Effector memory CD4-positive, alpha-beta T cell (primary cell): ENCODE measurements around the gene TUBB2B.
"Not testable (repeated sequence)": the region's sequence is repeated elsewhere in the genome, so short reads cannot be mapped to it uniquely, and the experiment has no call there.

Source experiments
- DNase-seq, 3 donors: peaks; one replicate each; pipeline ENCODE4 v3.0.0-alpha.2; 2020
- H3K27ac ChIP-seq: 2 replicates; pipeline ENCODE4 v1.7.0; 2013; ENCODE audit warnings: mild to moderate bottlenecking, low read length, moderate library complexity; ENCODE audit not compliant: insufficient read depth, poor library complexity, severe bottlenecking
- H3K27me3 ChIP-seq: replicated peaks from 2 replicates; pipeline ENCODE4 v1.7.0; 2013; ENCODE audit warnings: mild to moderate bottlenecking, low read length; ENCODE audit not compliant: insufficient read depth, control insufficient read depth, poor library complexity, severe bottlenecking
- H3K36me3 ChIP-seq: 2 replicates; pipeline ENCODE4 v1.7.0; 2013; ENCODE audit warnings: mild to moderate bottlenecking, low read length, moderate library complexity; ENCODE audit not compliant: control insufficient read depth, insufficient read depth
- H3K4me1 ChIP-seq: 2 replicates; pipeline ENCODE4 v1.7.0; 2013; ENCODE audit warnings: low read length, mild to moderate bottlenecking; ENCODE audit not compliant: control insufficient read depth, insufficient read depth, poor library complexity, severe bottlenecking
- H3K4me3 ChIP-seq: 2 replicates; pipeline ENCODE4 v1.7.0; 2013; ENCODE audit warnings: low read length, low read depth, mild to moderate bottlenecking; ENCODE audit not compliant: insufficient read depth, poor library complexity, severe bottlenecking
- H3K9me3 ChIP-seq: 2 replicates; pipeline ENCODE4 v1.7.0; 2013; ENCODE audit warnings: mild to moderate bottlenecking, low read length, moderate library complexity; ENCODE audit not compliant: control insufficient read depth

The TUBB2B gene

GRCh38 chr6:3202999-3203696 lies 24.3 kb downstream of the TUBB2B start:
- H3K27me3 ChIP-seq, result no peaks in the 10 kb centered on the region
- no peaks in the 10 kb centered on the region for H3K9me3 ChIP-seq
- H3K36me3 ChIP-seq, result no peaks in the 10 kb centered on the region
- no peaks in the 10 kb centered on the region for H3K4me1 ChIP-seq
- no peak overlapping the region for H3K4me3 ChIP-seq
- no peak overlapping the region for H3K27ac ChIP-seq
- no peak for DNase-seq

- Histone ChIP-seq H3K27ac (no peak overlapping the region), H3K9me3 (no peaks in the 10 kb centered on the region), H3K36me3 (no peaks in the 10 kb centered on the region), H3K4me1 (no peaks in the 10 kb centered on the region), H3K27me3 (no peaks in the 10 kb centered on the region), H3K4me3 (no peak overlapping the region)
- DNase-seq, result no peak
Observed at GRCh38 chr6:3201388-3201787, 26.1 kb downstream of the TUBB2B start.

DNA sequence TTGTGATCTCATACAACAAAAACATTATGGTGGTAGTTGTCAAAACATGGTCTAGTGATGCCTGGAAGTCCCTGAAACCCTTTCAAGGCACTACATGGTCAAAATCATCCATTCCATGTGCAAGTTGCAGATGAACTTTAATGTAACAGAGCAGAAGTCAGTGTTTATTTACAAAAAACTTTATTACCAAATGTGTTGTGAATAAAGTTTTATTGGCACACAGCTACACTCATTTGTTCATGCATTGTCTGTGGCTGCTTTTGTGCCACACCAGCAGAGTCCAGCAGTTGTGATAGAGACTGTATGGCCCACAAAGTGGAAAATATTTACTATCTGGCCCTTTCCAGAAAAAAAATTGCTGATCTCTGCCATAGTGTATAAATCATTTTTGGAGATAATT lies 26.8 kb downstream of the TUBB2B start:
- Histone ChIP-seq H3K36me3 (no peaks in the 10 kb centered on the region), H3K27me3 (no peaks in the 10 kb centered on the region), H3K4me3 (no peak overlapping the region), H3K4me1 (no peaks in the 10 kb centered on the region), H3K27ac (no peak overlapping the region), H3K9me3 (no peaks in the 10 kb centered on the region)
- no peak for DNase-seq

GRCh38 chr6:3199382-3199781 lies 28.1 kb downstream of the TUBB2B start:
- no peak overlapping the region for H3K4me3 ChIP-seq
- H3K9me3 ChIP-seq, result no peaks in the 10 kb centered on the region
- no peak overlapping the region for H3K27ac ChIP-seq
- DNase-seq, result no peak
- no peaks in the 10 kb centered on the region for H3K36me3 ChIP-seq
- no peaks in the 10 kb centered on the region for H3K27me3 ChIP-seq
- H3K4me1 ChIP-seq, result no peaks in the 10 kb centered on the region

GRCh38 chr6:3197734-3198133 lies 29.7 kb downstream of the TUBB2B start:
- not testable (repeated sequence) for DNase-seq, H3K9me3 ChIP-seq, H3K27ac ChIP-seq, H3K4me1 ChIP-seq, H3K36me3 ChIP-seq, H3K4me3 ChIP-seq, H3K27me3 ChIP-seq

GRCh38 chr6:3196770-3197169 lies 30.7 kb downstream of the TUBB2B start:
- Histone ChIP-seq H3K9me3 (no peaks in the 10 kb centered on the region), H3K4me3 (no peak overlapping the region), H3K27ac (no peak overlapping the region), H3K27me3 (no peaks in the 10 kb centered on the region), H3K36me3 (no peaks in the 10 kb centered on the region), H3K4me1 (no peaks in the 10 kb centered on the region)
- DNase-seq, result no peak

- Histone ChIP-seq H3K27me3 (no peaks in the 10 kb centered on the region), H3K4me3 (no peak overlapping the region), H3K9me3 (no peaks in the 10 kb centered on the region), H3K4me1 (no peaks in the 10 kb centered on the region), H3K36me3 (no peaks in the 10 kb centered on the region), H3K27ac (no peak overlapping the region)
- DNase-seq, result no peak
Observed at GRCh38 chr6:3195695-3196497, 31.6 kb downstream of the TUBB2B start.

DNA sequence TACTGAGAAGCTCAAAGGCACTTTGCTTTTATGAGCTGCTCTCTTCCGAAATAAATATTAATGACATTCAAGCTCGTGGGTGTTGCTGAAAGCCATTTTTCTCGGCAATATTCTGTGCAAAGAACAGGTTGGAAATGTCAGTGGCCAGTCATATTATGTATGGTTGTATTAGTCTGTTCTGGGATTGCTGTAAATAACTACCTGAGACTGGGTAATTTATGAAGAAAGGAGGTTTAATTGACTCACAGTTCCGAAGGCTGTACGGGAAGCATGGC lies 32.1 kb downstream of the TUBB2B start:
- H3K27me3 ChIP-seq, result no peaks in the 10 kb centered on the region
- no peaks in the 10 kb centered on the region for H3K36me3 ChIP-seq
- DNase-seq, result no peak
- no peaks in the 10 kb centered on the region for H3K4me1 ChIP-seq
- H3K9me3 ChIP-seq, result no peaks in the 10 kb centered on the region
- H3K4me3 ChIP-seq, result no peak overlapping the region
- no peak overlapping the region for H3K27ac ChIP-seq

GRCh38 chr6:3194535-3195419 lies 32.7 kb downstream of the TUBB2B start:
- Histone ChIP-seq H3K27ac (no peak overlapping the region), H3K4me1 (no peaks in the 10 kb centered on the region), H3K27me3 (no peaks in the 10 kb centered on the region), H3K9me3 (no peaks in the 10 kb centered on the region), H3K4me3 (no peak overlapping the region), H3K36me3 (no peaks in the 10 kb centered on the region)
- DNase-seq, result no peak
